WTC11 (cell line): ENCODE results near the gene SSR1. TPM values are rescaled to one million over a fixed set of nuclear protein-coding genes. Genes with fewer than 3 reads are reported as not detected.

Experiments
- ATAC-seq: fragments of 200-7000 bp; cut with Tn5 transposase; 2 replicates; pipeline ENCODE4 v1.10.0; 2021; ENCODE audit warnings: mild to moderate bottlenecking, moderate library complexity
- CTCF ChIA-PET: fragments of 300-600 bp; sonication (Branson Sonifier 250); formaldehyde crosslinking; loops from one replicate; lab custom pipeline; 2021; ENCODE audit warnings: antibody characterized with exemption; lab: Charles Lee
- POLR2A ChIA-PET: fragments of 350-600 bp; sonication (Branson Sonifier 250); formaldehyde crosslinking; loops from one replicate; lab custom pipeline; 2021; ENCODE audit warnings: antibody characterized with exemption; lab: Charles Lee
- DNase-seq: peaks from one replicate; pipeline ENCODE4 v3.0.0; 2021; ENCODE audit warnings: low spot score
- H3K27ac Mint-ChIP-seq: 2 replicates; pipeline ENCODE4 v1.8.0; 2021; ENCODE audit warnings: mixed read lengths
- H3K27me3 Mint-ChIP-seq: 2 replicates; pipeline ENCODE4 v1.8.0; 2021; ENCODE audit warnings: low read depth, mild to moderate bottlenecking, moderate library complexity, mixed read lengths
- H3K36me3 Mint-ChIP-seq: 2 replicates; pipeline ENCODE4 v1.8.0; 2021; ENCODE audit warnings: mixed read lengths
- H3K4me1 Mint-ChIP-seq: 2 replicates; pipeline ENCODE4 v1.8.0; 2022; ENCODE audit warnings: mixed read lengths
- H3K4me3 Mint-ChIP-seq: 2 replicates; pipeline ENCODE4 v1.8.0; 2021; ENCODE audit warnings: mild to moderate bottlenecking, moderate library complexity, mixed read lengths
- H3K9me3 Mint-ChIP-seq: 2 replicates; pipeline ENCODE4 v1.8.0; 2021; ENCODE audit warnings: mixed read lengths
- AFF4 ChIP-seq: sonication (generic); formaldehyde crosslinking; IDR thresholded peaks from 2 replicates; pipeline ENCODE4 v1.8.1; 2023; ENCODE audit warnings: mild to moderate bottlenecking, missing genetic modification reagents, borderline replicate concordance
- CREM ChIP-seq: sonication (generic); formaldehyde crosslinking; IDR thresholded peaks from 2 replicates; pipeline ENCODE4 v1.8.1; 2022; ENCODE audit warnings: mild to moderate bottlenecking, missing genetic modification reagents, moderate library complexity
- E2F4 ChIP-seq: sonication (generic); formaldehyde crosslinking; IDR thresholded peaks from 2 replicates; pipeline ENCODE4 v1.8.1; 2022; ENCODE audit warnings: low read depth, mild to moderate bottlenecking, moderate library complexity, missing genetic modification reagents, borderline replicate concordance
- EMX1 ChIP-seq: fragments of 250-450 bp; sonication (Bioruptor Pico); IDR thresholded peaks from 2 replicates; pipeline ENCODE4 v1.8.0; 2021; ENCODE audit warnings: mild to moderate bottlenecking
- ETV6 ChIP-seq: sonication (generic); formaldehyde crosslinking; IDR thresholded peaks from 2 replicates; pipeline ENCODE4 v1.8.1; 2022; ENCODE audit warnings: mild to moderate bottlenecking, missing genetic modification reagents
- FOXK1 ChIP-seq: sonication (generic); formaldehyde crosslinking; IDR thresholded peaks from 2 replicates; pipeline ENCODE4 v1.8.0; 2022; ENCODE audit warnings: mild to moderate bottlenecking, moderate library complexity, missing genetic modification reagents
- GABPB1 ChIP-seq: sonication (generic); formaldehyde crosslinking; IDR thresholded peaks from 2 replicates; pipeline ENCODE4 v1.8.1; 2023; ENCODE audit warnings: mild to moderate bottlenecking, missing genetic modification reagents
- IRF2 ChIP-seq: sonication (generic); formaldehyde crosslinking; IDR thresholded peaks from 2 replicates; pipeline ENCODE4 v1.8.0; 2022; ENCODE audit warnings: low read depth, missing genetic modification reagents, borderline replicate concordance
- KAT7 ChIP-seq: sonication (generic); formaldehyde crosslinking; IDR thresholded peaks from 2 replicates; pipeline ENCODE4 v1.8.1; 2023; ENCODE audit warnings: missing genetic modification reagents, mild to moderate bottlenecking, borderline replicate concordance
- NR1H2 ChIP-seq: sonication (generic); formaldehyde crosslinking; IDR thresholded peaks from 2 replicates; pipeline ENCODE4 v1.9.0; 2021; ENCODE audit warnings: mild to moderate bottlenecking, moderate library complexity, missing genetic modification reagents
- NR2C2 ChIP-seq: sonication (generic); formaldehyde crosslinking; IDR thresholded peaks from 2 replicates; pipeline ENCODE4 v1.8.0; 2022; ENCODE audit warnings: mild to moderate bottlenecking, missing genetic modification reagents
- SP1 ChIP-seq: sonication (generic); formaldehyde crosslinking; conservative IDR thresholded peaks from 2 replicates; pipeline ENCODE4 v1.8.1; 2022; ENCODE audit warnings: missing genetic modification reagents
- TEAD4 ChIP-seq: sonication (generic); formaldehyde crosslinking; IDR thresholded peaks from 2 replicates; pipeline ENCODE4 v1.8.0; 2022; ENCODE audit warnings: mild to moderate bottlenecking, missing genetic modification reagents
- USF2 ChIP-seq: sonication (generic); formaldehyde crosslinking; IDR thresholded peaks from 2 replicates; pipeline ENCODE4 v1.8.1; 2023; ENCODE audit warnings: mild to moderate bottlenecking, missing genetic modification reagents, moderate library complexity
- ZBTB21 ChIP-seq: sonication (generic); formaldehyde crosslinking; IDR thresholded peaks from 2 replicates; pipeline ENCODE4 v1.8.1; 2023; ENCODE audit warnings: mild to moderate bottlenecking, missing genetic modification reagents, borderline replicate concordance
- ZNF138 ChIP-seq: sonication (generic); formaldehyde crosslinking; conservative IDR thresholded peaks from 2 replicates; pipeline ENCODE4 v1.8.1; 2022; ENCODE audit warnings: mild to moderate bottlenecking, moderate library complexity, missing genetic modification reagents
- ZNF219 ChIP-seq: sonication (generic); formaldehyde crosslinking; IDR thresholded peaks from 2 replicates; pipeline ENCODE4 v1.8.0; 2023; ENCODE audit warnings: missing genetic modification reagents, mild to moderate bottlenecking, borderline replicate concordance
- ZSCAN18 ChIP-seq: fragments of 250-450 bp; sonication (Bioruptor Pico); IDR thresholded peaks from 2 replicates; pipeline ENCODE4 v2.1.2; 2022; ENCODE audit warnings: mild to moderate bottlenecking, moderate library complexity
- total RNA-seq: library from RNA; stranded (reverse); gene quantifications from 3 replicates; pipeline ENCODE4 v1.2.3, GENCODE V29; 2021

Gene SSR1
- total RNA-seq, 1 experiment from 2014 or later, result 96.7 TPM

GRCh38 chr6:7241709-7242645 is 71.0 kb downstream of the SSR1 start:
- no peak for DNase-seq
- CTCF ChIA-PET, result interaction anchor here (0.7 to 2.1 kb wide), 10 partner anchors 12 to 567 kb away, joined by 3 to 6 read pairs (median 3); no protein-coding TSS in a partner anchor
- H3K27me3 Mint-ChIP-seq, result no peaks in the 10 kb centered on the region
- no peak for TF ChIP-seq KAT7
- TF ChIP-seq ZNF219, result no peak
- TF ChIP-seq IRF2 (CRISPR knock-in tag), result no peak
- TF ChIP-seq GABPB1 (CRISPR knock-in tag), result peak; percentile 42; the same call in 1 of the 2 replicates
- no peak for TF ChIP-seq E2F4 (CRISPR knock-in tag)
- no peak for TF ChIP-seq FOXK1
- TF ChIP-seq, all 79 proteins: peak for 1
- Mint-ChIP-seq H3K9me3 (no peaks in the 10 kb centered on the region), H3K4me1 (peaks cover 40% of the 10 kb centered on the region), H3K36me3 (peaks cover 8% of the 10 kb centered on the region), H3K4me3 (no peak overlapping the region), H3K27ac (peak overlapping the region; percentile 94)
- no peak for ATAC-seq
- POLR2A ChIA-PET, result interaction anchor here (0.6 kb wide), 2 partner anchors 12 to 1391 kb away, joined by 4 to 5 read pairs; no protein-coding TSS in a partner anchor

- Mint-ChIP-seq H3K27ac (peak overlapping the region; percentile 75), H3K4me1 (peaks cover 40% of the 10 kb centered on the region), H3K4me3 (no peak overlapping the region), H3K27me3 (no peaks in the 10 kb centered on the region), H3K36me3 (peaks cover 3% of the 10 kb centered on the region), H3K9me3 (no peaks in the 10 kb centered on the region)
- ChIA-PET POLR2A (interaction anchor here (0.6 kb wide), 1 partner anchor 12 kb away, joined by 5 read pairs; no protein-coding TSS in a partner anchor), CTCF (interaction anchor here (1.0 kb wide), 1 partner anchor 154 kb away, joined by 3 read pairs; no protein-coding TSS in a partner anchor)
- DNase-seq, result no peak
- ATAC-seq, result no peak
- TF ChIP-seq USF2 (CRISPR knock-in tag) (no peak), NR1H2 (CRISPR knock-in tag) (no peak), NR2C2 (no peak)
These were observed 71.8 kb downstream of the SSR1 start for GRCh38 chr6:7241160-7241559.

- ATAC-seq, result no peak
- H3K9me3 Mint-ChIP-seq, result no peaks in the 10 kb centered on the region
- CTCF ChIA-PET, result no interaction called here
These were observed 72.6 kb downstream of the SSR1 start for GRCh38 chr6:7240351-7240750.

More at GRCh38 chr6:7240351-7240750, 72.6 kb downstream of the SSR1 start:
- no peak for DNase-seq
- POLR2A ChIA-PET, result no interaction called here
- Mint-ChIP-seq H3K27ac (peak overlapping the region; percentile 89), H3K36me3 (peaks cover 3% of the 10 kb centered on the region), H3K27me3 (no peaks in the 10 kb centered on the region), H3K4me3 (no peak overlapping the region), H3K4me1 (peaks cover 40% of the 10 kb centered on the region)
- TF ChIP-seq AFF4 (CRISPR knock-in tag), result no peak
- no peak for TF ChIP-seq ETV6 (CRISPR knock-in tag)
- TF ChIP-seq TEAD4 (CRISPR knock-in tag), result no peak
- no peak for TF ChIP-seq ZNF219
- no peak for TF ChIP-seq ZNF138
- TF ChIP-seq CREM, result no peak
- no peak for TF ChIP-seq ZSCAN18 (CRISPR knock-in tag)
- TF ChIP-seq EMX1 (CRISPR knock-in tag), result no peak
- TF ChIP-seq SP1 (CRISPR knock-in tag), result no peak
- no peak for TF ChIP-seq ZBTB21 (CRISPR knock-in tag)
- TF ChIP-seq, all 79 proteins: peak for 0
